Endothelial cell of umbilical vein (primary cell): ENCODE measurements around the gene PPA2. TPM values are rescaled to one million over a fixed set of nuclear protein-coding genes. Genes with fewer than 3 reads are reported as not detected.

Source experiments
- BruUV-seq: library from RNA; stranded (reverse); fragments of 400-500 nt; replicated peaks from 2 replicates; lab custom pipeline; 2021; lab: Mats Ljungman, UMichigan
- CTCF ChIA-PET: fragments of 300-600, 350-600 bp; sonication (Branson Sonifier 250); formaldehyde crosslinking; loops from one replicate; lab custom pipeline; 2021; ENCODE audit warnings: antibody characterized with exemption, inconsistent platforms; lab: Charles Lee
- POLR2A ChIA-PET: fragments of 300-600, 350-600 bp; sonication (Branson Sonifier 250); formaldehyde crosslinking; loops from one replicate; lab custom pipeline; 2021; ENCODE audit warnings: antibody characterized with exemption, inconsistent platforms; lab: Charles Lee
- DNase-seq: peaks from one replicate; pipeline ENCODE4 v3.0.0-alpha.2; 2011; ENCODE audit warnings: low read depth, low spot score
- FAIRE-seq: peaks from 2 replicates; lab custom pipeline; 2011; peaks lifted over from hg19 to GRCh38; lab: Jason Lieb, UNC
- H2AFZ ChIP-seq: 2 replicates; pipeline ENCODE4 v1.6.0; 2012; ENCODE audit warnings: low read depth, low read length, control low read depth, inconsistent platforms
- H3K27ac ChIP-seq: 2 replicates; pipeline ENCODE4 v1.5.1; 2011; ENCODE audit warnings: low read depth, mild to moderate bottlenecking, control low read depth, low read length, moderate library complexity; ENCODE audit not compliant: insufficient read depth
- H3K27me3 ChIP-seq, 2 experiments: 2 replicates each; pipeline versions ENCODE4 v1.6.0 to v1.6.1; 2011; ENCODE audit warnings: low read length in 2 of 2, mixed read lengths in 1 of 2; ENCODE audit not compliant: control insufficient read depth in 2 of 2, insufficient read depth in 2 of 2
- H3K36me3 ChIP-seq, 2 experiments: 2 replicates in 1 of 2; 3 replicates in 1 of 2; pipeline ENCODE4 v1.5.1; 2011; ENCODE audit warnings: low read length in 2 of 2, mild to moderate bottlenecking in 1 of 2, moderate library complexity in 1 of 2; ENCODE audit not compliant: control insufficient read depth in 2 of 2, insufficient read depth in 2 of 2; ENCODE audit errors: extremely low read depth in 1 of 2
- H3K4me1 ChIP-seq: 3 replicates; pipeline ENCODE4 v1.5.1; 2011; ENCODE audit warnings: mild to moderate bottlenecking, low read length; ENCODE audit not compliant: control insufficient read depth, insufficient read depth; ENCODE audit errors: extremely low read depth
- H3K4me2 ChIP-seq: 2 replicates; pipeline ENCODE4 v1.6.1; 2011; ENCODE audit warnings: low read length, control low read depth, mixed read lengths; ENCODE audit not compliant: insufficient read depth
- H3K4me3 ChIP-seq, 3 experiments: fragments of 200-600 bp in 1 of 3; sonication (generic), shearing (Covaris generic) in 1 of 3; replicated peaks in 1 of 3; 2 replicates each; pipeline ENCODE4 v1.5.1; 2011 to 2016; ENCODE audit warnings: control low read depth in 3 of 3, low read length in 3 of 3, mild to moderate bottlenecking in 2 of 3, inconsistent platforms in 1 of 3, low read depth in 1 of 3, moderate library complexity in 1 of 3; ENCODE audit not compliant: insufficient read depth in 1 of 3
- H3K79me2 ChIP-seq: 2 replicates; pipeline ENCODE4 v1.6.0; 2012; ENCODE audit warnings: low read length, inconsistent platforms; ENCODE audit not compliant: control insufficient read depth, insufficient read depth
- H3K9ac ChIP-seq: replicated peaks from 2 replicates; pipeline ENCODE3; 2011; ENCODE audit warnings: low read length, control low read depth; ENCODE audit not compliant: insufficient read depth; ENCODE audit errors: extremely low read depth
- H3K9me1 ChIP-seq: replicated peaks from 3 replicates; pipeline ENCODE4 v1.6.0; 2011; ENCODE audit warnings: mild to moderate bottlenecking, low read length; ENCODE audit not compliant: control insufficient read depth, insufficient read depth; ENCODE audit errors: extremely low read depth
- H3K9me3 ChIP-seq: replicated peaks from 2 replicates; pipeline ENCODE4 v1.5.1; 2012; ENCODE audit warnings: low read length, inconsistent platforms; ENCODE audit not compliant: control insufficient read depth, insufficient read depth
- H4K20me1 ChIP-seq: replicated peaks from 2 replicates; pipeline ENCODE3; 2011; ENCODE audit warnings: mild to moderate bottlenecking, low read length; ENCODE audit not compliant: control insufficient read depth, insufficient read depth; ENCODE audit errors: extremely low read depth
- CTCF ChIP-seq, 2 donors: IDR thresholded peaks; 1 replicate in 1 of 2; 2 replicates in 1 of 2; pipeline ENCODE4 v1.5.1; 2011; ENCODE audit warnings: low read length in 2 of 2, mild to moderate bottlenecking in 2 of 2, moderate library complexity in 2 of 2, control low read depth in 1 of 2, inconsistent platforms in 1 of 2, low read depth in 1 of 2; ENCODE audit not compliant: insufficient read depth in 1 of 2; ENCODE audit errors: extremely low read depth in 1 of 2
- EZH2 ChIP-seq: IDR thresholded peaks from 2 replicates; pipeline ENCODE4 v1.6.1; 2012; ENCODE audit warnings: borderline replicate concordance, low read depth, mild to moderate bottlenecking, moderate library complexity, low read length, inconsistent platforms; ENCODE audit not compliant: severe bottlenecking
- FOS ChIP-seq: IDR thresholded peaks from 2 replicates; pipeline ENCODE4 v1.6.1; 2011; ENCODE audit warnings: mild to moderate bottlenecking, low read length, moderate library complexity, borderline replicate concordance; ENCODE audit not compliant: insufficient read depth
- GATA2 ChIP-seq: IDR thresholded peaks from 2 replicates; pipeline ENCODE4 v1.7.0; 2011; ENCODE audit warnings: low read depth, mild to moderate bottlenecking, moderate library complexity, mixed read lengths, low read length; ENCODE audit not compliant: insufficient read length, insufficient read depth
- JUN ChIP-seq: IDR thresholded peaks from 2 replicates; pipeline ENCODE4 v1.6.1; 2011; ENCODE audit warnings: borderline replicate concordance, low read depth; ENCODE audit not compliant: insufficient read length, insufficient read depth
- MAX ChIP-seq: IDR thresholded peaks from 2 replicates; pipeline ENCODE4 v1.6.1; 2011; ENCODE audit not compliant: insufficient read depth, insufficient read length
- MYC ChIP-seq: IDR thresholded peaks from one replicate; pipeline ENCODE4 v1.6.1; 2011; ENCODE audit warnings: mild to moderate bottlenecking, low read depth, low read length
- POLR2A ChIP-seq: IDR thresholded peaks from 2 replicates; pipeline ENCODE4 v1.6.1; 2012; ENCODE audit warnings: low read depth, mild to moderate bottlenecking, control low read depth, low read length
- POLR2AphosphoS5 ChIP-seq: IDR thresholded peaks from 2 replicates; pipeline ENCODE4 v1.6.1; 2012; ENCODE audit warnings: low read depth, mild to moderate bottlenecking, control low read depth, low read length, moderate library complexity; ENCODE audit not compliant: insufficient read depth
- dilution Hi-C: fragments of 300-500 bp; cut with MboI; formaldehyde crosslinking; loops from one replicate; pipeline ENCODE4 v1.15.0; 2019; ENCODE audit warnings: low sequenced_read_pairs; ENCODE audit not compliant: extremely low pct_ligation_motif_present
- intact Hi-C: fragments of 100-400 bp; cut with micrococcal nuclease; formaldehyde crosslinking; loops from one replicate; pipeline ENCODE4 v1.10.0; 2022
- polyA plus RNA-seq, 4 experiments: library from polyadenylated mRNA; depleted of rRNA in 3 of 4; stranded (reverse) in 3 of 4; unstranded in 1 of 4; fragments of >200 nt; gene quantifications; 2 replicates each; pipeline versions ENCODE4 v1.2.1 to v1.2.3, GENCODE V29; 2011 to 2012; ENCODE audit warnings: missing spikeins in 1 of 4
- total RNA-seq: library from RNA; stranded (reverse); gene quantifications from 2 replicates; pipeline ENCODE4 v1.2.3, GENCODE V29; 2021

PPA2 gene
- total and polyA plus RNA-seq, 2 donors (not counting 3 experiments of a cell fraction or from before 2014, with no cell fraction given) = 30.4 to 58.7 TPM

- FAIRE-seq = no peak
- H3K27me3 ChIP-seq = no peaks in the 10 kb centered on the region
- ChIA-PET CTCF (interaction anchor here (1.1 to 1.3 kb wide), 3 partner anchors 9 to 21 kb away, joined by 3 to 4 read pairs (median 3); no protein-coding TSS in a partner anchor), POLR2A (no interaction called here)
- H3K4me2 ChIP-seq = no peak overlapping the region
- BruUV-seq = no TSS peak
- no peaks in the 10 kb centered on the region for H3K9me3 ChIP-seq
- no peak overlapping the region for H3K27ac ChIP-seq
- H4K20me1 ChIP-seq = no peaks in the 10 kb centered on the region
- no peaks in the 10 kb centered on the region for H3K9me1 ChIP-seq
- peaks cover 6% of the 10 kb centered on the region for H3K4me1 ChIP-seq
- TF ChIP-seq EZH2 = no peak
- no peak for TF ChIP-seq POLR2AphosphoS5
- no peak for TF ChIP-seq JUN
- TF ChIP-seq GATA2 = no peak
- TF ChIP-seq POLR2A = no peak
- TF ChIP-seq FOS = no peak
- TF ChIP-seq MYC = no peak
- no peak for TF ChIP-seq CTCF (IDR thresholded peaks at IDR 0.05; ENCODE audit: extremely low read depth in 1 of 2, insufficient read depth in 1 of 2, low read depth in 1 of 2, low read length in 2 of 2)
- no peak for TF ChIP-seq MAX
- DNase-seq = no peak
- intact Hi-C loops = no loop called here
- no peak overlapping the region for H2AFZ ChIP-seq
- H3K4me3 ChIP-seq = no peak overlapping the region
- dilution Hi-C loops = no loop called here
- H3K36me3 ChIP-seq = no peaks in the 10 kb centered on the region
- no peaks in the 10 kb centered on the region for H3K79me2 ChIP-seq
- H3K9ac ChIP-seq = no peak overlapping the region
Measured at GRCh38 chr4:105451346-105451745, 22.5 kb downstream of the PPA2 start.
